Activated CD4-positive, alpha-beta T cell treated with anti-CD3 and anti-CD28 coated beads for 24 hours (primary cell): ENCODE data around the gene PTPN5.
A peak's percentile ranks its signal among the peaks of the same experiment; 100 is the strongest.

Source experiments
- DNase-seq, 2 donors: peaks; one replicate each; pipeline ENCODE4 v3.0.0-alpha.2; 2020; ENCODE audit warnings: low read depth in 2 of 2

PTPN5 gene

GRCh38 chr11:18739685-18740084, 51.9 kb downstream of the PTPN5 start:
- no peak for DNase-seq

DNA sequence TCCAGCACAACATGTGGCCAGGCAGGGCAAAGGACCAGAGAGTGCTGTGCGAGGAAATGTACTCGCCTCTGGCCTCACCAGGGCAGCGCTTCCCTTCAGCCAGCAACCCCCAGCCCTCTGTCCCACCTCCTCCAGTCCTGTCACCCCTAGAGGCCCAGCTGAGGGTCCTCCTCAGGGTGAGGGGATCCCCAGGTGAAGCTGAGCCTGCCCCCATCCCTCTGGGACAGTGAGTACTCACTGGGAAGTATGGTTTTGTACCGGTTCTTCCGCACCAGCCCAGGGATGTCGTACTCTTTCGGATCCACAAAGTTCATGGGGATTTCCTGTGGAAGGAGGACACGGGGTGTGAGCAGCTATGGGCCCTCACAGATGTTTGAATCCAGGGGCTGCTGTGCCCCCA, 54.0 kb downstream of the PTPN5 start:
- DNase-seq, result no peak

DNA sequence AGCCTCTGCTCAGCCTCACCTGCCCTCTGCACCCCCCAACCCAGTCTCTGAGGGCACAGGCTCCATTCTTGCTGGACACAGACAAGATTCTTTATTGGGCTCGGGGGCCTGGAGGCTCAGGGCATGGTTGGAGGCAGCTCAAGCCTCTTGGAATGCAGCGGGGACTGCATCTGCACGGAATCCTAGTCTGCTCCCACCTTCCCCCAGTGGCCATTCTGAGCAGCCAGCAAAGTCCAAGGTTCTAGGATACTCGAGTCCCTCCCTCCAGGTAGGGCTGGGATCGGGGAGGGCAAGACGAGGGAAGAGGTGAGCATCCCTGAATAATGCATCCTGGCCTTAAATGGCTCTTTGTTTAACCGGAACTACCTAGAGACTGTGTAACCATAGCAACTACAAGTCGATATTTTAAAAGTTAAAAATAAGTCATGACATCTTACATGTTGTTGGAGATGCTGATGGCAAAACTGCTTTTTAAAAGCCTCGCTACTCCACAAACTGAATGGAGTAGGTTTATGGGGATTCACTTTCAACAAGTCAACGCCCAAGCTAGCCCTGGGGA, 54.9 kb downstream of the PTPN5 start:
- no peak for DNase-seq

- DNase-seq, result no peak
These were observed 58.4 kb downstream of the PTPN5 start for GRCh38 chr11:18733202-18733601.

DNA sequence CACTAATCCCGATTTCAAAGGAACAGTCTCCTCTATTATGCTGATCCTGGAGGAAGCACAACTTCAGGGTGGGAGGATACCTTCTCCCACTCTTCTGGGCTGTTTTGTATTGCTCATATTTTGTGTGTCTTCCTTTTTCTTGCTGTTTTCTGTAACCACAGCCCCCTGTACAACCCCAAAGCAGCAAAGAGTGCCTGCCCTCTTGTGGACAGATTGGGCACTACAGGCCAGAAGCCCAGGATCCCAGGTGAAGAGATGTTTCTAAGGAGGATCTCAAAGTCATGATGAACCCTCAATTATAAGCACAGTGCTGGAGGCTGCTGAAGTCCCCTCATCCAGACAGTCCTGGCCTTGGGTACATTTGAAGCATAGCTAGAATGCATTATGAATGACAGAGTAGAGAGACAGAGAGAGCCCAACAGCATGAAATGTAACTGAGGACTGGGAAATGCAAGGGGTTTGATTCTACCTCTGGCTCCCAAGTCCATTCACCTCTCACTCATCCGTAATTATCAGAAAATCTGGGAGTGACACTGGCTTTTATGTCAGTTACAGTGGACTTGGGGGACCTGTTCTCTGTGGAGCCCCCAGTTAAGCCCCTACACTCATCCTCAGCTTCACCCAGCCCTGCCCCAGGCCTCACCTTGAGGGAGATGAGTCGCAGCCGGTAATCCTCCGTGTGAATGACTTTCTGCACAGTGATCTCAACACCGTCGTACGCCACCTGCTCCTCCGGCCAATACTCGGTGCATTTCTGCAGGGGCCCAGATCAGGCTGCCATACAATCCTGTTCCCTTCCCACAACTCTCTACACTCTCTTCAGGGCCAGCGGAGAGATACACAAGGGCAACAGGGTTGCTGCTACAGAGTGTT, 59.4 kb downstream of the PTPN5 start:
- DNase-seq, result peak; percentile 55 to 61

DNA sequence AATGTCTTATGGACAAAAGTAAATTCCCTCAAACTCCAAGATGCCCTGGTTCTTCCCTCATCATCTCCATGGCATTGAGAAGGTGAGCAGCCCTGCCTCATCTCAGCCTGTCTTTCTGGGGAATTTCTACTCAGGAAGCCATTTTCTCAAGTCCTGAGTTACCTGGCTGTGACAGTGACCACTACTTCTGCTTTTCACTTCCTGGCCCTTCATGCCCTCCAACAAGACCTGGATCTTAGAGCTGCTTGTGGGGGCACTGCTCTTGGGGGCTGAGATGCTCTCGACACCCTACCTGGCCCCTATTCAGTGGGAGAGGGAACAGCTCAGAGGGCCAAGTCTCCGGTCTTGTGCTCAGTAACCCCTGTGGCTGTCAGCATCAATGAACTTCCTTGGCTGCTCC, 60.2 kb downstream of the PTPN5 start:
- no peak for DNase-seq

- no peak for DNase-seq
These were observed 61.6 kb downstream of the PTPN5 start for GRCh38 chr11:18730020-18730419.

DNA sequence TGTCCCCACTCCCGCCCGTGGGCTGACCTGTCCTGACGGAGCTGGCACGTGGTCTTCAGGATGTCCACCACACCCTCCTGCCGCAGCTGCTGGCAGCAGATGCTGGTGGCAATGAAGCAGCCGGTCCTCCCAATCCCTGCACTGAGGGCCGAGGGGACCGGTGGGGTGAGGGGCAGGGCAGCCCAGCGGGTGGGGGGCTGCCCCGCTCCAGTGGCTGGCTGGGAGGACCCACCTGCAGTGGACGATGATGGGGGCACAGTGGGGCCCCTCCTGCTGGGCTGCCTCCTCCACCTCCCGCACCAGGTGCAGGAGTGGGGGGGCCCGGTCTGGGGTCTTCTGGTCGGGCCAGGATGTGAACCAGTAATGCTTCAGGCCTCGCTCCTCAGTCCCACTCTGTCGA, 62.2 kb downstream of the PTPN5 start:
- DNase-seq, result no peak

DNA sequence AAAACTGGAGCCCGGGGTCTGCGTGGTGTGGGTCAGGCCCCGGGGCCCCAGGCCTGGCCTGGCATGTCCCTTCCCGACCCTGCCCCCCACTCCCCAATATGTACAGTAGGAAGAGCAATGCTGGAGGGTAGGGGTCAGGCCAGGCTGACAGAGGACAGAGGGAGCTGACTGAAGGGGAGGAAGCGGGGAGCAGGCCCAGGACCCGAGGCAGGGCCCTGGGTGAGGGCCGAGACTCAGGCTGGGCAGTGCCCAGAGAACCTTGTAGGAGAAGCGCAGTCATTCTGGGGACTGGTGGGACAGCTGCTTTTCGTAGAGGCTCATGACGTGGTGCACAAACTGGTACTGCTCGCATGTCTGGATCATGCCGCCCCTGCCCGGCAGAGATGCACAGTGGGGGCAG, 62.9 kb downstream of the PTPN5 start:
- no peak for DNase-seq

GRCh38 chr11:18727479-18728236, 63.9 kb downstream of the PTPN5 start:
- peak in 1 of 2 donors; percentile 39 for DNase-seq

GRCh38 chr11:18726040-18726439, 65.6 kb downstream of the PTPN5 start, which contains the start of gene IGSF22:
IGSF22 (minus strand) TSS chr11:18726188; CDS start chr11:18724236, 1,952 bp downstream.
- no peak for DNase-seq

- DNase-seq, result no peak
These were observed 67.6 kb downstream of the PTPN5 start for GRCh38 chr11:18723991-18724390.

- no peak for DNase-seq
These were observed 69.3 kb downstream of the PTPN5 start for GRCh38 chr11:18722293-18722637.

DNA sequence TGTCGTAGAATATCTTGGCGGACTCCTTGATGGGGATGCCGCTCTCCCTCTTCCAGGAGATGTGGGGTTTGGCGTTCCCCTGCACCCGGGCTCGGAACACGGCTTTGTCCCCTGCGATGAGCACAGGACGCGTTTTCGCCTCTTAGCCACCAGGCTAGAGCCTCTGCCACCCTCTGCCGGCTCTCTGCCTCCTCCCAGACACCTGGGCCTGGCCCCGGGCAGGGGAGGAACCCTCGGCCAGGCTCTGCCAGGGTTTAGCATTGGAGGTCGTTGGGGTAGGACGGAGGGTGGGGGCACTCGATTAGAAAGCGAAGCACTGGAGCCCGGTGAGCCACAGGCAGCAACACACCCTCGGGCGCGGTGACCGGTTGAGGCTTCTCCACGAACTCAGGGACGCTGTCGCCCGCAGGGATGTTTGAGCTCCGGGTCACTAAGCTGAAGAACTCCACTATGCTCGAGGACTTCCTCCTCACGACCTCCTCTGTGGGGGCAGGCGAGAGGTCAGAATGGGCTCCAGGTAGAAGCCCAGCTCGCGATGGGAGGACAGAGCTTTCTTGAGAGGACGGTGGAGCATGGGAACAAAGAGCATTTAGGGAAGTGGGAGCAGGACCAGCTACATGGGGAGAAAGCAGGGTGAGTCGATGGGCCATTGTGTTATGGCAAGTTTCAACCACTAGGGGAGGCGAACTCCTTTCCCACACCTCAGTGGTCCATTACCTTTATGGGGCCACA, 69.9 kb downstream of the PTPN5 start:
- peak; percentile 32 to 33 for DNase-seq

GRCh38 chr11:18720808-18721560, 70.6 kb downstream of the PTPN5 start:
- DNase-seq, result peak; percentile 67 to 76

GRCh38 chr11:18720091-18720807, 71.3 kb downstream of the PTPN5 start:
- DNase-seq, result no peak

GRCh38 chr11:18715476-18715875, 76.1 kb downstream of the PTPN5 start:
- DNase-seq, result no peak

DNA sequence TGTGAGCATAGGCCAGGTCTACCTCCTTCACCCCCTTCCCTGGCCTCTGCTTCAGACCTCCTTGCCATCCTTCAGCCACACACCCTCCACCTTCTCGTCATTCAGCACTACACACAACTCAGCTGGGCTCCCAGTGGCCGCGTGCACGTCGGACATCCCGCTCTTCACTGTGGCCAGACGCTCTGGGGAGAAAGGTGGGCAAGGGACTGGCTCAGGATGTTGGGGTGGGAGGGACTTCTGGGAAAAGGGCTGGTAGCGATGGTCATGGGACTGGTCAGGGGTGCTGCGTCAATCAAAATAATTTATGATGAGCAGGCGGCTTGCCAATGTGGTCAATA, 77.2 kb downstream of the PTPN5 start:
- no peak for DNase-seq

GRCh38 chr11:18713646-18714442, 77.8 kb downstream of the PTPN5 start:
- DNase-seq, result no peak

- no peak for DNase-seq
These were observed 81.1 kb downstream of the PTPN5 start for GRCh38 chr11:18710545-18710944.
